HepG2 (cell line): ENCODE results near the gene BICDL2. TPM values are rescaled to one million over a fixed set of nuclear protein-coding genes. Genes with fewer than 3 reads are reported as not detected.
A peak's percentile ranks its signal among the peaks of the same experiment; 100 is the strongest.

Source experiments
- ELF1 ChIP-seq: sonication (generic); formaldehyde crosslinking; IDR thresholded peaks from 2 replicates; pipeline ENCODE4 v1.4.0; 2020; ENCODE audit warnings: missing genetic modification reagents
- FOXK1 ChIP-seq: sonication (generic); formaldehyde crosslinking; IDR thresholded peaks from 2 replicates; pipeline ENCODE4 v1.4.0; 2020; ENCODE audit warnings: low read depth, missing genetic modification reagents, borderline replicate concordance
- NFAT5 ChIP-seq: sonication (generic); formaldehyde crosslinking; IDR thresholded peaks from 2 replicates; pipeline ENCODE4 v1.4.0; 2020; ENCODE audit warnings: missing genetic modification reagents
- SMAD9 ChIP-seq: sonication (generic); formaldehyde crosslinking; IDR thresholded peaks from 2 replicates; pipeline ENCODE4 v1.5.1; 2020; ENCODE audit warnings: mild to moderate bottlenecking, missing genetic modification reagents
- SYNCRIP ChIP-seq: fragments of 200-400 bp; formaldehyde crosslinking; IDR thresholded peaks from 2 replicates; pipeline ENCODE4 v1.6.1; 2018; ENCODE audit warnings: mild to moderate bottlenecking, low read depth, low read length; ENCODE audit not compliant: insufficient read depth
- TFAP4 ChIP-seq: sonication (generic); IDR thresholded peaks from 2 replicates; pipeline ENCODE4 v1.6.1; 2016; ENCODE audit warnings: low read depth, borderline replicate concordance
- THAP9 ChIP-seq: sonication (generic); formaldehyde crosslinking; IDR thresholded peaks from 2 replicates; pipeline ENCODE4; 2020; ENCODE audit warnings: missing genetic modification reagents, mild to moderate bottlenecking, borderline replicate concordance
- ZFP41 ChIP-seq: sonication (generic); formaldehyde crosslinking; IDR thresholded peaks from 2 replicates; pipeline ENCODE4 v1.4.0; 2020; ENCODE audit warnings: mild to moderate bottlenecking, missing genetic modification reagents, borderline replicate concordance
- ZKSCAN5 ChIP-seq: sonication (generic); formaldehyde crosslinking; IDR thresholded peaks from 2 replicates; pipeline ENCODE4 v1.5.1; 2020; ENCODE audit warnings: mild to moderate bottlenecking, missing genetic modification reagents
- ZNF292 ChIP-seq: sonication (generic); formaldehyde crosslinking; IDR thresholded peaks from 2 replicates; pipeline ENCODE4 v1.8.1; 2022; ENCODE audit warnings: mild to moderate bottlenecking, low read depth, missing genetic modification reagents, borderline replicate concordance
- ZNF598 ChIP-seq: sonication (generic); formaldehyde crosslinking; IDR thresholded peaks from 2 replicates; pipeline ENCODE4 v1.5.1; 2020; ENCODE audit warnings: mild to moderate bottlenecking, missing genetic modification reagents, borderline replicate concordance
- ZNF737 ChIP-seq: sonication (generic); formaldehyde crosslinking; IDR thresholded peaks from 2 replicates; pipeline ENCODE4 v1.5.0; 2020; ENCODE audit warnings: missing genetic modification reagents, mild to moderate bottlenecking, borderline replicate concordance
- ZUFSP ChIP-seq: sonication (generic); formaldehyde crosslinking; IDR thresholded peaks from 2 replicates; pipeline ENCODE4 v1.9.0; 2021; ENCODE audit warnings: missing genetic modification reagents, mild to moderate bottlenecking, borderline replicate concordance
- polyA plus RNA-seq, 8 experiments: library from polyadenylated mRNA; depleted of rRNA in 3 of 8; stranded (reverse) in 7 of 8; unstranded in 1 of 8; fragments of >200 nt; fragmentation: Illumina TruSeq in 4 of 8; extraction: Trizol in 4 of 8; gene quantifications; 2 replicates each; pipeline versions ENCODE4 v1.2.1 to v1.2.3, GENCODE V29; 2011 to 2016; ENCODE audit warnings: low read depth in 4 of 8, missing spikeins in 1 of 8, mixed read lengths in 1 of 8; ENCODE audit not compliant: insufficient read depth in 1 of 8
- total RNA-seq, 5 experiments: library from RNA; depleted of rRNA; stranded (reverse); fragments of >200 nt; fragmentation: Illumina TruSeq; extraction: Trizol; gene quantifications; 2 replicates each; pipeline ENCODE4 v1.2.3, GENCODE V29; 2016; ENCODE audit warnings: low read depth in 1 of 5
- TF ChIP-seq, protein P1 (sequence below): sonication (generic); formaldehyde crosslinking; IDR thresholded peaks from 2 replicates; pipeline ENCODE4 v1.8.0; 2022; ENCODE audit warnings: mild to moderate bottlenecking, missing genetic modification reagents, borderline replicate concordance

The BICDL2 gene
- total and polyA plus RNA-seq, 2 of the 13 experiments (the other 11 are each of a cell fraction or from before 2014, with no cell fraction given), result 0.12 TPM; not detected in 1

DNA sequence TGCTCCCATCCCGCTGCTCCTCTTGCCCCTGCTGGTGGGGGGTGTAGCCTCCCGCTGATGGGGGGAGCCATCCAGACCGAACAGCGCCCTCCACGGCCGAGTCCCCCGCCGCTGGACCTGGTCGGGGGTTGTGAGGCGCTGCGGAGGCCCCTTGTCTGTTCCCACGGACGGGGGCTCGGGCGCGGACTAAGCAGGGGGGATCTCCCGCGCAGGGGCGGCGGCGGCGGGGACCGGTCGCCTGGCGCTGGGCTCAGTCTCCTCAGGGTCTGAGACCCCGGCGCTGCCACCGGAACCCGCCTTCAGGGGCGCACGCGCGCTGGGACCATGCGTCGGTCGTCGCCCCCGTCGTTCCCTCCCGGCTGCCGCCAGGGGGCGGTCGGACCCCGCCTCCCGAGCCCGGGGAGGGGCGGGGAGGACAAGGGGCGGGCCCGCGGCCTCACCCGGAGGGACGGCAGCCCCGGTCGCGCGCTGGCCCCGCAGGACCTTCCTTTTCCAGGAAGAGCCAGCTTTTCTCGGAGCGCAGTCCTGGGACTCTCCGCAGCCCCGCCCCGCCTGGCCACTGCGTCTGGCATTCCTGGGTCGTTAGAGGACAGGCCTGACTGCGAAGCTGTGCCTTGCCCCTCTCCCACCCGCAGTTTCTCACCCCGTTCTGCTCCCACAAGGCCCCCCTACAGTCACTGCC is 22.4 kb upstream of the BICDL2 start (continued):
- TF ChIP-seq THAP9 (CRISPR knock-in tag), result no peak
- TF ChIP-seq, protein P1, sequence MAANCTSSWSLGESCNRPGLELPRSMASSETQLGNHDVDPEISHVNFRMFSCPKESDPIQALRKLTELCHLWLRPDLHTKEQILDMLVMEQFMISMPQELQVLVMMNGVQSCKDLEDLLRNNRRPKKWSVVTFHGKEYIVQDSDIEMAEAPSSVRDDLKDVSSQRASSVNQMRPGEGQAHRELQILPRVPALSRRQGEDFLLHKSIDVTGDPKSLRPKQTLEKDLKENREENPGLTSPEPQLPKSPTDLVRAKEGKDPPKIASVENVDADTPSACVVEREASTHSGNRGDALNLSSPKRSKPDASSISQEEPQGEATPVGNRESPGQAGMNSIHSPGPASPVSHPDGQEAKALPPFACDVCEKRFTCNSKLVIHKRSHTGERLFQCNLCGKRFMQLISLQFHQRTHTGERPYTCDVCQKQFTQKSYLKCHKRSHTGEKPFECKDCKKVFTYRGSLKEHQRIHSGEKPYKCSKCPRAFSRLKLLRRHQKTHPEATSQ (CRISPR knock-in tag), result 0 out of 2 replicates have a peak, but pooled peaks have one; percentile 23
- TF ChIP-seq ELF1, result peak; percentile 51; the same call in 1 of the 2 replicates
- no peak for TF ChIP-seq ZNF292 (CRISPR knock-in tag)
- TF ChIP-seq NFAT5 (CRISPR knock-in tag), result no peak
- no peak for TF ChIP-seq TFAP4
- TF ChIP-seq SYNCRIP, result no peak
- no peak for TF ChIP-seq SMAD9 (CRISPR knock-in tag)
- no peak for TF ChIP-seq FOXK1 (CRISPR knock-in tag)
- peak; percentile 65; the same call in 1 of the 2 replicates for TF ChIP-seq ZNF598 (CRISPR knock-in tag)
- no peak for TF ChIP-seq ZUFSP (CRISPR knock-in tag)
- TF ChIP-seq ZNF737 (CRISPR knock-in tag), result no peak
- no peak for TF ChIP-seq ZFP41 (CRISPR knock-in tag)
- TF ChIP-seq ZKSCAN5 (CRISPR knock-in tag), result no peak
